Suppressor macrophage treated with lipopolysaccharide for 1 hour (primary cell): ENCODE measurements around the gene TRPM5.
A peak's percentile ranks its signal among the peaks of the same experiment; 100 is the strongest.

Experiments
- DNase-seq, 3 donors: peaks; one replicate each; pipeline ENCODE4 v3.0.0-alpha.2; 2020 to 2022

Gene TRPM5

DNA sequence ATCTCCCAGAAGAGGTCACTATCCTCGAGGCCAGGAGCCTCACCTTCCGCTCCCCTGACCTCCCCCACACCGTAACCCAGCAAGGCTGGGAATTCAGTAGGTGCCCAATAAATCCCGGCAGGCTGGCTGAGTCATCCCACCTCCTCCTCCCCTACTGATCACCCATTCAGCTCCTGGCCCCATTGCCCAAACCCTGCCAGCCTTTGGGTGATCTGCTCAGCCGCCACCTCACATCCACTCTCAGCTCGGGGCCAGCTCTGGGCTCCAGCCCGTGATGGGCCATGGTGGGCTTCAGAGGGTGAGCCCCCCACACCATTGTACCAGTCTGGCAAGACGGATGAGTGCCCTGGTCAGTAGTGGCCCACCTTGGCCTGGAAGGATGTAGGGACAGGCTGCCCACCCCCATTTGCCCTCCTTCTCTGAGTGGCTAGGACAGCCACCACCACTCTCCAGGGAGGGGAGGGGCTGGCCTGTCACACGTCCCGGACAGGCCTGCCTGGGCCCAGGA is 8.2 kb downstream of the TRPM5 start:
- no peak for DNase-seq

DNA sequence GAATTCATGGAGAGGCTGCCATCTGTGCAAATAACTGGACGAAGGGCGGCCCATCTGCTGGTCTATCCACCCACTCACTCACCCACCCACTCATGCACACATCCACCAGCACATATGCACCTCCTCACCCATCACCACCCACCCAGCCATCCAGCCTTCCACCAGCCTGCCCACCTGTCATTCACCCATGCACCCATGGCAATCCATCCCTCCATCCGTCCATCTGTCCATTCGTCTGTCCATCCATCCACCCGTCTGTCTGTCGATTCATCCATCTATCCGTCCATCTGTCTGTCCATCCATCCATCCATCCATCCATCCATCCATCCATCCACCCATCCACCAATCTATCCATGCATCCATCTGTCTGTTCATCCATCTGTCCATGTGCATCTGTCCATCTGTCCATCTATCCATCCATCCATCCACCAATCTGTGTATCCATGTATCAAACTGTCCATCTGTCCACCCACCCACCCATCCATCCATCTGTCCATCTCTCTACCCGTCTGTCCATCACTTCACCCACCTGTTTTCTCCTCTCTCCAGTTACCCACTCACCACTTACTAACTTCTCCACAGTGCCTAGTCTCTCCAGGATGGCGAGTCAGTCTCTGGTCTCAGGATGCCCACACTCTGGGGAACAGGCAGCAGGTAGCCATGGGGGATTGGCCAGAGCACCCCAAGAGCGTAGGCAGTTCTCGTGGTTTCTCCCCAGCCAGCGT is 8.9 kb downstream of the TRPM5 start:
- DNase-seq = no peak

- no peak for DNase-seq
Observed at GRCh38 chr11:2434506-2435255, 9.6 kb downstream of the TRPM5 start.

DNA sequence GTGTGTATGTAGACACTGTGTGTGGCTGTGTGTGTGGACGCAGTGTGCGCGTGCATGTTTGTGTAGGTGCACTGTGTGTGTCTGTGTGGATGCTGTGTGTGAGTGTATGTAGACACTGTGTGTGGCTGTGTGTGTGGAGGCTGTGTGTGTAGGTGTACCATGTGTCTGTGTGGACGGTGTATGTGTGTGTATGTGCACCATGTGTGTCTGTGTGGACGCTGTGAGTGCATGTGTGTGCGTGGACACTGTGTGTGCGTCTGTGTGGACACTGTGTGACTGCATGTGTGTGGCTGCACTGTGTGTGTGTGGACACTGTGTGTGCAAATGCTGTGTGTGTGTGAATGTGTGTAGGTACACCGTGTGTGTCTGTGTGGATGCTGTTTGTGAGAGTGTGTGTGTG is 10.3 kb downstream of the TRPM5 start:
- DNase-seq = no peak

DNA sequence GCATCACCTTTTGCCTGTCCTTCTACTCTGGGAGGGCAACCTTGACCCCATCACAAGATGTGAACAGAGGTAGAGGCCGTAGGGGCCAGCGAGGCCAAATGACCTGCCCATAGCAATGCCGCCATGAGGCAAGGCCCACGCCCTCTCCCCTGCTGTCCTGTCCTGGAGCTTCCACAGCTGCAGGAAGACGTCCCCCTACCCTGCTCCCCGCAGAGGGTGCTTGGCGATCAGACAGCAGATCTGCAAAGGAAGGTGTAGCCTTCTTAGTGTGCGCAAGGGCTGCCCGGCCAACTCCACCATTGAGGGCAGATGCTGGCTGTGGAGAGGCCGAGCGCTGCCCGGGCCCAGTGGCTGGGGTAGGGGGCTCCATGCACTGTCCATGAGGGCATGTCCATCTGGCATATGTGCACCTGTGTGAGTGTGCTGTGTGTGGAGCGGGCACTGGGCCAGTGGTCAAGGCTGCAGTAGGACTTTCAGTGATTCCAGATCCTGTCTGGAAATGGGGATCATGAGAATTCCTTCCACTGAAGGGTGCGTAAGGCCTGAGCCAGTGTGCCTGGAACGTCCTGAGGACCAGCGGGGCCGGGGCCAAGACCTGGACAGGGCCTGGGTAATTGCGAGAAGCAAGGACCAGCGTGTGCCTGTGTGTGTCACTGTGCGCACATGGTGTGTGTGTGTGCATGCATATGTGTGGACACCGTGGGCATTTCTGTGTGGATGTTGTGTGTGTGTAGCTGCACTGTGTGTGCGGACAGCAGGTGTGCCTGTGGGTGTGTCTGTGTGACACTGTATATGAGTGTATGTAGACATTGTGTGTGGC is 11.0 kb downstream of the TRPM5 start:
- no peak for DNase-seq

GRCh38 chr11:2432628-2433071 is 11.7 kb downstream of the TRPM5 start:
- no peak for DNase-seq

DNA sequence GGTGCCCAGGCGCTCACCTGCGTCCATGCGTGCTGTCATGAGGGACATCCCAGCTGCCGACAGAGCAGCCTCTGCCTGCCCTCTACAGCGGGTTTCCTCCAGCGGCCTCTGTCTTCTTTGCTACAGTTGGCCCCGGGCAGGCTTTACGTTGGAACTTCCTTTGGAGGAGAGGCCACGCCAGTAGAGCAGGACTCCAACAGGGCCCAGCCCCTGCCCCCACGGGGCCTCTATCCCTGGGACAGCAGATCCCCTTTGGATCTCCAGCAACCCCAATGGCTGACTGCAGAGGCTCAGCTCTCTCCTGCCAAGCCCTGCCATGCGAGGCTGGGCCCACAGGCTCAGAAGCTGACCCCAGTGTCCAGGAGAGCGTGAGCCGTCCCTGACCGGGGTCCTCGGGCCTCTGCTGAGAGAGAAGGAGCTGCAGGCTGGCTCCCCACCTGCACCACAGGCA is 12.1 kb downstream of the TRPM5 start:
- DNase-seq = no peak

DNA sequence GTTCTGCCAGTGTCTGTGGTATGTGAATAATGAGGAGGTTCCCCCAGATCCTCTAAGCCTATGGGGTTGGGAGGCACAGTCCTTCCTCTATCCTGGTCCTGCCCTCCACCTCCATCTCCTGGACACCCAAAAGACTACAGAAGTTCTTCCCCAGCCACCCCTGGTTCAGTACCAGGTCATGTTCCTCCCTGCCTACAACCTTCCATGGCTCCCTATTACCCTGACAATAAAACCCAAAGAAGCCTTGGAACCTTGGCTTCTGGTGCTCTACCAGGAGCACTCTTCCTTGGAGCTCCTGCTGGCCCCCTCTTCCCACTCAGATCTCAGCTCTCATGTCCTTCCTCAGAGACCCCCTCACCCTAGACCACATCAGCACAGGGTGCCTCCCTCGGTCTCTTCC is 12.9 kb downstream of the TRPM5 start:
- DNase-seq = no peak

GRCh38 chr11:2428322-2428795 is 16.0 kb downstream of the TRPM5 start:
- peak; percentile 82 to 91 (median 91) for DNase-seq

- DNase-seq = no peak
Observed at GRCh38 chr11:2427721-2428321, 16.5 kb downstream of the TRPM5 start.

DNA sequence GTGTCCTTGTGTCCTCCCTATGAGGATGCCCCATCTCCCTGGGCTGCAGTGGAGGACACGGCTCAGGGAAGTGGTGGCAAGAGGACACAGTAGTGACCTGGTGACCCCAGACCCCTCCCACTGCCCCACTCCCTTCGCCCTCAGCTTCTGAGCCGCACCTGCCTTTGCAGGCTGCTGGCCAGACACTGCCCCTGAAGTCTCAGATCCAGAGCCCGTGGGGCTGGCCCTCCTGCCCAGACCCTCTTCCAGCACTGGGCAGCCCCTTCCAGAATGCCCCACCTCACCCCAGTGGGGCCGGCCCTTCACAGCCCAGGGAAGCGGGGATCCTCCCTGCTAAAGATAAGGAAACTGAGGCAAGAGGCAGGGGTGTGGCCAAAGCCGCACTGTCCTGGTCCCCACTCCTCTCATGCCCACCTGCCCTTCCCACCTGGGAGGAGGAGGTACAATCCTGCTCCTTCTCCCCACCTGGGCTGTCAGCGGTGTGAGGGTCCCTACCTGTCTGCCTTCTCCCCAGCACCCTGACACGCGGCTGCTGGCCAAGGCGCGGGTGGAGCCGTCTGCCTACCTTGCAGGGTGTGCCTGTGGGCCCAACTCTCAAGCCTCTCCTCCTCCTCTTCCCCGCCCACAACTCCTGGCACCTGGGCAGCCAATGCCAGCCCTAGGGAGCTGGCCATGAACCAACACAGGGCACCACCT is 17.3 kb downstream of the TRPM5 start:
- DNase-seq = no peak

- no peak for DNase-seq
Observed at GRCh38 chr11:2426221-2426620, 18.1 kb downstream of the TRPM5 start.

DNA sequence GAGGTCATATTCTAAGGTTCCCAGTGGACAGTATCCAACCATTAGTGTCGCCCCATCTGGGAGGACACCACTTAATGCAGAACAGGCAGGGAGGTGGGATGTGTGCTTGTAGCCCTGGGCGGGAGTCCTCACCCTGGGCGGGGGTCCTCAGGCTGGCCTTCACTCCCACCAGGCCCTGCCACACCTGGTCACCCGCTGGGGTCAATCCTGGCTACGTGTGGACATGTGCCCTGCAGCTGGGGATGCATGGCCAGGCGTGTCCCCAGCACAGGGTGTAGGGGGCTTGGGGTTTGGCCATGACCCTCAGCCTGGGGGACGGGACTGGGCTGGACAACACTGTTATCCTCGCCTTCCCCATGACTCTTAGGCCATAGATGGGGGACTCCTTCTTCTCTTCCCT is 18.8 kb downstream of the TRPM5 start:
- no peak for DNase-seq

- peak; percentile 48 to 67 (median 57) for DNase-seq
Observed at GRCh38 chr11:2424811-2425495, 19.4 kb downstream of the TRPM5 start.

DNA sequence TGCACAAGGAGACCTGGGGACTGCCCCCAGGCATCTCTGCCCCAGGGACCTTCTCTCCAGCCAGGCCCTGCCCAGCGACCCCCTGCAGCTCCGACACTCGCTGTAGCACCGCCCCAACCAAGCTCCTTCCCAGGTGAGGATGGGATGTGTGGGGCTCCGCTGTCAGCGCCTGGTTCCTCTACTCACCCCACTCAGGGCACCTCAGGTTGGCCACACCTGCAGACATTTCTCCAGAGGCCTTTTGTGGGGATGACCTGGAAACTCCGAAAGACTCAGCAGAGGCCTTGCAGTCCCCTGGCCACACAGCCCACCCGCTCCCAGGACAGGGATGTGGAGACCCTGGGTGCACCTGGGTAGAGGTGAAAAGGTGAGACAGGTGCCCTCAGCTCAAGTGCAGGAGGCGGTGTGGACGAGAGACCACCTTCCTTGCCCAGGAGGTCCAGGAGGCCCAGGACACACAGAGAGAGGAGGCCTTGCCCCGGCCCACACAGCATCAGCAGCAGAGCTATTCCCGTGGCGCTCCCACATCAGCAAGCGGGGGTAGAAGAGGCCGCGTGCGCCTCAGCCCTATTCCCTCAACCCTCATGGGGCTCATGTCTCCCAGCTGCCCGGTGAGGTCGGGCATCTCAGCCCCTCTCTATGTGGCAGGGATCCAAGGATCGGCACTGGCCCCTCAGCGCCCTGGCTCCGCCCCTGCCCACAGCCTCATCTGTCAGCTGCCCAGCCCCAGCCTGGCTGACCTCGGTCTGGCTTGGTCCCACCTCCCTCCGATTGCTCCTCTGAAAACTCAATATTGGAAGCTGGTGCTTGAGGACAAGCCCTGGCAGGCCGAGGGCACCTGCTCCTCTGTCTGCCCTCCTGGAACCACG is 20.9 kb downstream of the TRPM5 start:
- DNase-seq = no peak

- DNase-seq = no peak
Observed at GRCh38 chr11:2422461-2423156, 21.7 kb downstream of the TRPM5 start.

- no peak for DNase-seq
Observed at GRCh38 chr11:2421996-2422395, 22.3 kb downstream of the TRPM5 start.

DNA sequence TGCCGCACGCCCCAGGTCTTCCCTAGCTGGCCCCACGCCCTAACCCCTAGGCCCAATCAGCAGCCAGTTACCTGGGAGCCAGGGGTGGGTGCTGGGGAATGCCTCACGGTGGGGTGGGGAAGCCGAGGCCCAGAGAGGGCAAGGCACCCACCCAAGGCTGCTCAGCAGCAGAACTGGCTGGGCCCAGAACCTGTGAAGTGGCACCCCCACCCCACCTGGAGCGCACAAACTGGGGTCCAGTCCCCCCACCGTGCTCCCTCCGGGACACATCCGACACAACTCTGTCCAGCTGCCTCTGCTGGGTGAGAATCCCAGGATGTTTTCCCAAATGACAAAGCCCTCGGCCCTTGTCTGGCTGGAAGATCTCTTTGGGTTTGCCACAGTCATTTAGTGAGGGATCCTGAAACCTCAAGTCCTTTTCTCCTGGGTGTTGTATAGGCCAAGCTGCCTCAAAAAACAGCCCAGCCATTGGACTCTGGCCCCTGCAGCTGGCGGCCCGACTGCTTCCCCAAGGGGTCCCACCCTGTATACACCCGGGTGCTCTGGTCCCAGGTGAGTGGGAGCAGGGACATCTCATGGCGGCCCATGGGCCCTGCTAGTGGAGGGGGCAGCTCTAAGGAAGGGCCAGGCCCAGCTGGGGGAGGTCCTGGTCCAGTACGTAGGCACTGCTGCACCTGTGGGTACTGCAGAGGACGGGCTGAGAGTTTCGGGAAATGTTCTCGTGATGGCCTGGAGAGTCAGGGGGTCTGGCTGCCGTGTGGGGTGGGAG is 22.9 kb downstream of the TRPM5 start:
- no peak for DNase-seq
